Erythroblast (primary cell): ENCODE data around the gene WIPF1.

Experiments used
- GATA1 ChIP-seq: IDR thresholded peaks from 2 replicates; pipeline ENCODE4 v1.6.1; 2011; ENCODE audit warnings: low read depth, mild to moderate bottlenecking, control low read depth, low read length, moderate library complexity
- POLR2A ChIP-seq: IDR thresholded peaks from 2 replicates; pipeline ENCODE4 v1.6.1; 2011; ENCODE audit warnings: mild to moderate bottlenecking, low read length

GRCh38 chr2:174608866-174609214 is 11.2 kb upstream of the WIPF1 start:
- TF ChIP-seq POLR2A (no peak), GATA1 (no peak)
